GM23248 (cell line): Measurements from ENCODE around the gene NLRC4. TPM values are rescaled to one million over a fixed set of nuclear protein-coding genes. Genes with fewer than 3 reads are reported as not detected.
"Not testable (repeated sequence)": the region's sequence is repeated elsewhere in the genome, so short reads cannot be mapped to it uniquely, and the experiment has no call there.

ENCODE experiments used
- DNase-seq: peaks from one replicate; pipeline ENCODE4 v3.0.0-alpha.2; 2015
- H2AFZ ChIP-seq: fragments of 200-600 bp; sonication (generic); 2 replicates; pipeline ENCODE4 v1.6.1; 2016; ENCODE audit warnings: antibody characterized with exemption
- H3F3A ChIP-seq: fragments of 200-600 bp; sonication (generic); 2 replicates; pipeline ENCODE4 v1.6.1; 2016; ENCODE audit warnings: mild to moderate bottlenecking, antibody characterized with exemption, mixed run types; ENCODE audit not compliant: insufficient read depth
- H3K27ac ChIP-seq: fragments of 200-600 bp; sonication (generic); 2 replicates; pipeline ENCODE4 v1.5.1; 2016; ENCODE audit warnings: mild to moderate bottlenecking
- H3K27me3 ChIP-seq: fragments of 200-600 bp; sonication (generic); replicated peaks from 2 replicates; pipeline ENCODE4 v1.6.1; 2016; ENCODE audit warnings: mild to moderate bottlenecking; ENCODE audit not compliant: insufficient read depth
- H3K36me3 ChIP-seq: fragments of 200-600 bp; sonication (generic); 2 replicates; pipeline ENCODE4 v1.6.1; 2016; ENCODE audit warnings: low read depth, mild to moderate bottlenecking
- H3K4me1 ChIP-seq: fragments of 200-600 bp; sonication (generic); 2 replicates; pipeline ENCODE4 v1.6.1; 2016; ENCODE audit warnings: mild to moderate bottlenecking; ENCODE audit not compliant: insufficient read depth
- H3K4me2 ChIP-seq: fragments of 200-600 bp; sonication (generic); one replicate; pipeline ENCODE4 v1.6.1; 2016; ENCODE audit warnings: mild to moderate bottlenecking; ENCODE audit not compliant: unreplicated experiment
- H3K4me3 ChIP-seq: fragments of 200-600 bp; sonication (generic); 2 replicates; pipeline ENCODE4 v1.5.1; 2016; ENCODE audit warnings: mild to moderate bottlenecking
- H3K79me2 ChIP-seq: fragments of 200-600 bp; sonication (generic); 2 replicates; pipeline ENCODE4 v1.6.1; 2016; ENCODE audit warnings: mild to moderate bottlenecking; ENCODE audit not compliant: insufficient read depth
- H3K9ac ChIP-seq: fragments of 200-600 bp; sonication (generic); 2 replicates; pipeline ENCODE4 v1.6.1; 2016; ENCODE audit warnings: mild to moderate bottlenecking
- H3K9me2 ChIP-seq: fragments of 200-600 bp; sonication (generic); 2 replicates; pipeline ENCODE4 v1.6.1; 2016; ENCODE audit warnings: mixed run types, mild to moderate bottlenecking, moderate library complexity; ENCODE audit not compliant: insufficient read depth
- H3K9me3 ChIP-seq: fragments of 200-600 bp; sonication (generic); one replicate; pipeline ENCODE4 v1.6.1; 2017; ENCODE audit warnings: low read depth
- H4K20me1 ChIP-seq: fragments of 200-600 bp; sonication (generic); 2 replicates; pipeline ENCODE4 v1.6.0; 2016; ENCODE audit not compliant: insufficient read depth
- EZH2 ChIP-seq: fragments of 200-600 bp; sonication (generic); IDR thresholded peaks from 2 replicates; pipeline ENCODE4 v1.6.1; 2018; ENCODE audit warnings: antibody characterized with exemption, mild to moderate bottlenecking; ENCODE audit not compliant: insufficient read depth, poor library complexity, severe bottlenecking
- EZH2phosphoT487 ChIP-seq: fragments of 200-600 bp; sonication (generic); IDR thresholded peaks from 2 replicates; pipeline ENCODE4 v1.6.1; 2018; ENCODE audit warnings: antibody characterized with exemption, moderate library complexity, mild to moderate bottlenecking, low read depth; ENCODE audit not compliant: insufficient read depth
- WGBS, 2 experiments: methylation state at CpG; one replicate each; pipeline ENCODE4 v1.1.6; 2015 to 2017; ENCODE audit warnings: low lambda C conversion rate in 2 of 2, low coverage in 1 of 2; ENCODE audit errors: missing lambda C conversion rate in 2 of 2; 5-methylcytosine and 5-hydroxymethylcytosine counted together
- in situ Hi-C: fragments of 300-500 bp; cut with MboI; formaldehyde crosslinking; loops from 2 replicates; pipeline ENCODE4 v1.15.0; 2020
- polyA plus RNA-seq: library from polyadenylated mRNA; unstranded; fragments of >200 nt; fragmentation: Nextera tagmentation; extraction: Ambion mirVana; gene quantifications from 2 replicates; pipeline ENCODE4 v1.2.1, GENCODE V29; 2016
- total RNA-seq: library from RNA; depleted of rRNA; stranded (reverse); fragments of >200 nt; shearing (Covaris generic); gene quantifications from 2 replicates; pipeline ENCODE4 v1.2.3, GENCODE V29; 2014

NLRC4 gene
- total and polyA plus RNA-seq, 2 experiments from 2014 or later = 0.18 TPM; not detected in 1

DNA sequence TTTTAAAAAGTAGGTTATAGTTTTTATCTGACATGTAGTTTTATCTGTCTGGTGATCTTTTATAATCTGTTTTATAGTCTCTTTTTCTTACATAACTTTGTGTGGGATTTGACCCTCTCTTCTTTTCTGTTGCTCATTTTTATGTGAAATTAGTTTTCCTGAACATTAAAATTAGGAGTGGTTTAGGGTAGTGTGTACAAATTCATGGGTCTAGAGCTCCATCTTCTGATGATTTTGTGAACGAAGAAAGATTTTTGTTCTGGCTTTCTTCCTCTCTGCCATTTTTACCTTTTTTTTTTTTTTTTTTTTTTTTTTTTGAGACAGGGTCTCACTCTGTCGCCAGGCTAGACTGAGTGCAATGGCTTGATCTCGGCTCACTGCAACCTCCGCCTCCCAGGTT is 52.4 kb downstream of the NLRC4 start:
- no peaks in the 10 kb centered on the region for H3K4me1 ChIP-seq
- no peak overlapping the region for H3K9ac ChIP-seq
- H3K79me2 ChIP-seq = no peaks in the 10 kb centered on the region
- peak; percentile 10 for DNase-seq
- no peak overlapping the region for H3K4me2 ChIP-seq
- no peaks in the 10 kb centered on the region for H4K20me1 ChIP-seq
- 74 to 75% methylated on average over 3 of the region's 4 CpGs for WGBS, 2 experiments
- no peak overlapping the region for H3K27ac ChIP-seq
- H3F3A ChIP-seq = 0 out of 2 replicates have a peak, but pooled peaks cover 5% of the 10 kb centered on the region
- no peak overlapping the region for H3K4me3 ChIP-seq
- no peaks in the 10 kb centered on the region for H3K27me3 ChIP-seq
- H3K36me3 ChIP-seq = 0 out of 2 replicates have a peak, but pooled peaks cover 13% of the 10 kb centered on the region
- H3K9me3 ChIP-seq = no peaks in the 10 kb centered on the region
- H3K9me2 ChIP-seq = no peaks in the 10 kb centered on the region
- no peak overlapping the region for H2AFZ ChIP-seq
- TF ChIP-seq EZH2phosphoT487 (no peak), EZH2 (no peak)
- in situ Hi-C loops = no loop called here

- in situ Hi-C loops = no loop called here
- no peak overlapping the region for H2AFZ ChIP-seq
These were observed 53.8 kb downstream of the NLRC4 start for GRCh38 chr2:32210767-32211408.

GRCh38 chr2:32203428-32203827 is 61.3 kb downstream of the NLRC4 start:
- H3K36me3 ChIP-seq = peaks cover 18% of the 10 kb centered on the region
- H3K79me2 ChIP-seq, H3K4me2 ChIP-seq, H3K27me3 ChIP-seq, H3K27ac ChIP-seq, H3K9me2 ChIP-seq, DNase-seq, H3K4me3 ChIP-seq, H2AFZ ChIP-seq, H3K9ac ChIP-seq, in situ Hi-C loops, H4K20me1 ChIP-seq, H3K4me1 ChIP-seq, H3F3A ChIP-seq, H3K9me3 ChIP-seq: not testable (repeated sequence)
- WGBS, 2 experiments = 95 to 98% methylated on average over 3 of the region's 3 CpGs

More at GRCh38 chr2:32210767-32211408, 53.8 kb downstream of the NLRC4 start:
- Histone ChIP-seq H3K27ac (no peak overlapping the region), H3F3A (0 out of 2 replicates have a peak, but pooled peaks cover 5% of the 10 kb centered on the region), H3K4me1 (no peaks in the 10 kb centered on the region), H3K9ac (no peak overlapping the region), H3K9me2 (no peaks in the 10 kb centered on the region), H4K20me1 (no peaks in the 10 kb centered on the region), H3K4me2 (no peak overlapping the region), H3K27me3 (no peaks in the 10 kb centered on the region), H3K4me3 (no peak overlapping the region), H3K9me3 (no peaks in the 10 kb centered on the region), H3K36me3 (0 out of 2 replicates have a peak, but pooled peaks cover 13% of the 10 kb centered on the region), H3K79me2 (no peaks in the 10 kb centered on the region)
- no peak for DNase-seq
- TF ChIP-seq EZH2 = no peak
- TF ChIP-seq EZH2phosphoT487 = no peak
- WGBS, 2 experiments = 93 to 94% methylated on average over 7 of the region's 7 CpGs

- H3K4me3 ChIP-seq = no peak overlapping the region
- H3K27ac ChIP-seq = no peak overlapping the region
- TF ChIP-seq EZH2phosphoT487 (no peak), EZH2 (no peak)
- H2AFZ ChIP-seq = no peak overlapping the region
- H4K20me1 ChIP-seq = no peaks in the 10 kb centered on the region
- in situ Hi-C loops = no loop called here
- H3K4me1 ChIP-seq = no peaks in the 10 kb centered on the region
- no peaks in the 10 kb centered on the region for H3K9me3 ChIP-seq
- no peaks in the 10 kb centered on the region for H3F3A ChIP-seq
- WGBS, 2 experiments = 90 to 93% methylated on average over 1 of the region's 1 CpG
- no peak for DNase-seq
- no peaks in the 10 kb centered on the region for H3K79me2 ChIP-seq
- H3K9ac ChIP-seq = no peak overlapping the region
- no peaks in the 10 kb centered on the region for H3K9me2 ChIP-seq
- H3K4me2 ChIP-seq = no peak overlapping the region
- peaks cover 32% of the 10 kb centered on the region for H3K36me3 ChIP-seq
- H3K27me3 ChIP-seq = no peaks in the 10 kb centered on the region
These were observed 63.9 kb downstream of the NLRC4 start for GRCh38 chr2:32200814-32201213.

DNA sequence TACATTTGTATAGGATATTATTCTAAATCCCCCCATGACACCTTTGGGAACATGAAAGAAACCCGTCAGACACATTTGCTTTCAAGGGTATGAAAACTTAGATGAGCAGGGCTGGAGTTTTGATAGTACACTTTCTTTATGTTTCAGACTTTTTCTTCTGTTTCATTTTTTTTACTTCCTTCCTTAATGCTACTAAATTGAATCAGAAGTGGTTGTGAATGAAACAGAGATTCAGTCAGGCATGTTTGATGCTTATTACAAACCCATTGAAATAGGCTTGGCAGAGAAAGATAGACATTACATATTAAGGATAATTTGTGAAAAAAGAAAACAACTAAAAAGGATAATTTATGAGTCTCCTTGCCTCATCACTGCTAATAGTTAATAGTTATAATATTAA is 72.3 kb downstream of the NLRC4 start:
- no peaks in the 10 kb centered on the region; the same call in 1 of the 2 replicates for H3K79me2 ChIP-seq
- no peaks in the 10 kb centered on the region for H4K20me1 ChIP-seq
- H3K9me2 ChIP-seq = no peaks in the 10 kb centered on the region
- no peak overlapping the region for H2AFZ ChIP-seq
- in situ Hi-C loops = no loop called here
- no peaks in the 10 kb centered on the region for H3F3A ChIP-seq
- no peaks in the 10 kb centered on the region for H3K9me3 ChIP-seq
- no peak overlapping the region for H3K4me3 ChIP-seq
- no peak for TF ChIP-seq EZH2phosphoT487
- no peak for TF ChIP-seq EZH2
- no peak overlapping the region for H3K27ac ChIP-seq
- H3K4me2 ChIP-seq = no peak overlapping the region
- 90% methylated on average over 1 of the region's 1 CpG for WGBS, 2 experiments
- H3K4me1 ChIP-seq = no peaks in the 10 kb centered on the region
- H3K36me3 ChIP-seq = peaks cover 15% of the 10 kb centered on the region
- no peak overlapping the region for H3K9ac ChIP-seq
- no peaks in the 10 kb centered on the region for H3K27me3 ChIP-seq
- DNase-seq = no peak
